WTC11 (cell line): ENCODE data around the gene AKAP6. TPM values are rescaled to one million over a fixed set of nuclear protein-coding genes. Genes with fewer than 3 reads are reported as not detected.

Source experiments
- ATAC-seq: fragments of 200-7000 bp; cut with Tn5 transposase; 2 replicates; pipeline ENCODE4 v1.10.0; 2021; ENCODE audit warnings: mild to moderate bottlenecking, moderate library complexity
- CTCF ChIA-PET: fragments of 300-600 bp; sonication (Branson Sonifier 250); formaldehyde crosslinking; loops from one replicate; lab custom pipeline; 2021; ENCODE audit warnings: antibody characterized with exemption; lab: Charles Lee
- POLR2A ChIA-PET: fragments of 350-600 bp; sonication (Branson Sonifier 250); formaldehyde crosslinking; loops from one replicate; lab custom pipeline; 2021; ENCODE audit warnings: antibody characterized with exemption; lab: Charles Lee
- DNase-seq: peaks from one replicate; pipeline ENCODE4 v3.0.0; 2021; ENCODE audit warnings: low spot score
- H3K27ac Mint-ChIP-seq: 2 replicates; pipeline ENCODE4 v1.8.0; 2021; ENCODE audit warnings: mixed read lengths
- H3K27me3 Mint-ChIP-seq: 2 replicates; pipeline ENCODE4 v1.8.0; 2021; ENCODE audit warnings: low read depth, mild to moderate bottlenecking, moderate library complexity, mixed read lengths
- H3K36me3 Mint-ChIP-seq: 2 replicates; pipeline ENCODE4 v1.8.0; 2021; ENCODE audit warnings: mixed read lengths
- H3K4me1 Mint-ChIP-seq: 2 replicates; pipeline ENCODE4 v1.8.0; 2022; ENCODE audit warnings: mixed read lengths
- H3K4me3 Mint-ChIP-seq: 2 replicates; pipeline ENCODE4 v1.8.0; 2021; ENCODE audit warnings: mild to moderate bottlenecking, moderate library complexity, mixed read lengths
- H3K9me3 Mint-ChIP-seq: 2 replicates; pipeline ENCODE4 v1.8.0; 2021; ENCODE audit warnings: mixed read lengths
- ATF3 ChIP-seq: sonication (generic); formaldehyde crosslinking; conservative IDR thresholded peaks from 2 replicates; pipeline ENCODE4 v1.8.1; 2022; ENCODE audit warnings: mild to moderate bottlenecking, missing genetic modification reagents
- ATF6 ChIP-seq: sonication (generic); formaldehyde crosslinking; IDR thresholded peaks from 2 replicates; pipeline ENCODE4 v1.8.1; 2023; ENCODE audit warnings: mild to moderate bottlenecking, missing genetic modification reagents
- GABPB1 ChIP-seq: sonication (generic); formaldehyde crosslinking; IDR thresholded peaks from 2 replicates; pipeline ENCODE4 v1.8.1; 2023; ENCODE audit warnings: mild to moderate bottlenecking, missing genetic modification reagents
- IRF1 ChIP-seq: sonication (generic); formaldehyde crosslinking; IDR thresholded peaks from 2 replicates; pipeline ENCODE4 v1.8.0; 2023; ENCODE audit warnings: missing genetic modification reagents
- JUN ChIP-seq: sonication (generic); formaldehyde crosslinking; IDR thresholded peaks from 2 replicates; pipeline ENCODE4 v1.8.0; 2023; ENCODE audit warnings: mild to moderate bottlenecking, missing genetic modification reagents
- MXD4 ChIP-seq: fragments of 250-450 bp; sonication (Bioruptor Pico); IDR thresholded peaks from 2 replicates; pipeline ENCODE4 v1.8.0; 2021; ENCODE audit warnings: mild to moderate bottlenecking, moderate library complexity, borderline replicate concordance
- NFYB ChIP-seq: sonication (generic); formaldehyde crosslinking; conservative IDR thresholded peaks from 2 replicates; pipeline ENCODE4 v1.8.0; 2022; ENCODE audit warnings: low read depth, missing genetic modification reagents
- OVOL2 ChIP-seq: fragments of 250-450 bp; sonication (Bioruptor Pico); IDR thresholded peaks from 2 replicates; pipeline ENCODE4 v1.9.0; 2021; ENCODE audit warnings: mild to moderate bottlenecking, borderline replicate concordance
- RELA ChIP-seq: sonication (generic); formaldehyde crosslinking; IDR thresholded peaks from 2 replicates; pipeline ENCODE4 v1.8.1; 2022; ENCODE audit warnings: missing genetic modification reagents, mild to moderate bottlenecking, borderline replicate concordance
- RORB ChIP-seq: fragments of 250-450 bp; sonication (Bioruptor Pico); IDR thresholded peaks from 2 replicates; pipeline ENCODE4 v1.9.0; 2021; ENCODE audit warnings: mild to moderate bottlenecking
- USF2 ChIP-seq: sonication (generic); formaldehyde crosslinking; IDR thresholded peaks from 2 replicates; pipeline ENCODE4 v1.8.1; 2023; ENCODE audit warnings: mild to moderate bottlenecking, missing genetic modification reagents, moderate library complexity
- ZNF121 ChIP-seq: sonication (generic); formaldehyde crosslinking; IDR thresholded peaks from 2 replicates; pipeline ENCODE4 v1.8.0; 2023; ENCODE audit warnings: missing genetic modification reagents
- ZNF219 ChIP-seq: sonication (generic); formaldehyde crosslinking; IDR thresholded peaks from 2 replicates; pipeline ENCODE4 v1.8.0; 2023; ENCODE audit warnings: missing genetic modification reagents, mild to moderate bottlenecking, borderline replicate concordance
- ZNF263 ChIP-seq: sonication (generic); formaldehyde crosslinking; IDR thresholded peaks from 2 replicates; pipeline ENCODE4 v1.8.1; 2022; ENCODE audit warnings: low read depth, mild to moderate bottlenecking, moderate library complexity, missing genetic modification reagents
- ZNF317 ChIP-seq: sonication (generic); formaldehyde crosslinking; IDR thresholded peaks from 2 replicates; pipeline ENCODE4 v1.8.1; 2023; ENCODE audit warnings: low read depth, mild to moderate bottlenecking, moderate library complexity, missing genetic modification reagents, borderline replicate concordance
- ZNF396 ChIP-seq: fragments of 250-450 bp; sonication (Bioruptor Pico); IDR thresholded peaks from 2 replicates; pipeline ENCODE4 v1.8.0; 2021; ENCODE audit warnings: mild to moderate bottlenecking, moderate library complexity, borderline replicate concordance
- ZSCAN18 ChIP-seq: fragments of 250-450 bp; sonication (Bioruptor Pico); IDR thresholded peaks from 2 replicates; pipeline ENCODE4 v2.1.2; 2022; ENCODE audit warnings: mild to moderate bottlenecking, moderate library complexity
- total RNA-seq: library from RNA; stranded (reverse); gene quantifications from 3 replicates; pipeline ENCODE4 v1.2.3, GENCODE V29; 2021
- TF ChIP-seq, protein P1 (sequence below): sonication (generic); formaldehyde crosslinking; IDR thresholded peaks from 2 replicates; pipeline ENCODE4 v1.8.1; 2022; ENCODE audit warnings: low read depth, missing genetic modification reagents, borderline replicate concordance
- TF ChIP-seq, protein P2 (sequence below): sonication (generic); formaldehyde crosslinking; IDR thresholded peaks from 2 replicates; pipeline ENCODE4 v1.8.1; 2022; ENCODE audit warnings: missing genetic modification reagents, borderline replicate concordance
- TF ChIP-seq, protein P3 (sequence below): fragments of 250-450 bp; sonication (Bioruptor Pico); IDR thresholded peaks from 2 replicates; pipeline ENCODE4 v1.9.0; 2021; ENCODE audit warnings: mild to moderate bottlenecking

Gene AKAP6
- total RNA-seq, 1 experiment from 2014 or later = 0.63 TPM

DNA sequence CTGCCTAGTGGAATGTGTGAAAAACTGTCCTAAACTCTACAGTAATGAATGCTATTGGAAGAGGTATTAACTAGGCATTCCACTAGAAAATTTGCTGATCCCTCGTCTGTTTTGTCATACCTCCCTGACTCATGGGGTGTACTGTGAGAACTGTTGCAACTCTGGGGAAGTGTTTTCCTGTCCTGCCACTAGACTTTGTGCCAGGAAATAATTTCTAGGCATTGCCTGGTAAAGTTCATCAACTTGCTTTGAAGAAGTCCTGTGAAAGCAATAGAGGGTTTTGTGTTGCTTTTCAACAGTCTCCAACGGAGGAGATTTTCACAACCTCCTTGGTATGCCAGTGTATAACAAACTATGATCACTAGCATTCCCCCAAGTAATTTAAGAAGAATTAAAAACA, 139.9 kb downstream of the AKAP6 start:
- POLR2A ChIA-PET = interaction anchor here (0.7 to 1.0 kb wide), 2 partner anchors 257 to 271 kb away, joined by 3 read pairs; no protein-coding TSS in a partner anchor
- Mint-ChIP-seq H3K27ac (no peak overlapping the region), H3K9me3 (peaks cover 11% of the 10 kb centered on the region), H3K36me3 (0 out of 2 replicates have a peak, but pooled peaks cover 2% of the 10 kb centered on the region), H3K4me3 (no peak overlapping the region), H3K27me3 (no peaks in the 10 kb centered on the region)
- no peak for DNase-seq
- ATAC-seq = no peak
- CTCF ChIA-PET = interaction anchor here (0.6 to 2.7 kb wide), 7 partner anchors 8 to 1057 kb away, joined by 3 to 18 read pairs (median 4); no protein-coding TSS in a partner anchor
- TF ChIP-seq, protein P1, sequence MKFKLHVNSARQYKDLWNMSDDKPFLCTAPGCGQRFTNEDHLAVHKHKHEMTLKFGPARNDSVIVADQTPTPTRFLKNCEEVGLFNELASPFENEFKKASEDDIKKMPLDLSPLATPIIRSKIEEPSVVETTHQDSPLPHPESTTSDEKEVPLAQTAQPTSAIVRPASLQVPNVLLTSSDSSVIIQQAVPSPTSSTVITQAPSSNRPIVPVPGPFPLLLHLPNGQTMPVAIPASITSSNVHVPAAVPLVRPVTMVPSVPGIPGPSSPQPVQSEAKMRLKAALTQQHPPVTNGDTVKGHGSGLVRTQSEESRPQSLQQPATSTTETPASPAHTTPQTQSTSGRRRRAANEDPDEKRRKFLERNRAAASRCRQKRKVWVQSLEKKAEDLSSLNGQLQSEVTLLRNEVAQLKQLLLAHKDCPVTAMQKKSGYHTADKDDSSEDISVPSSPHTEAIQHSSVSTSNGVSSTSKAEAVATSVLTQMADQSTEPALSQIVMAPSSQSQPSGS (CRISPR knock-in tag) = no peak
- TF ChIP-seq ZNF219 (CRISPR knock-in tag) (no peak), ZSCAN18 (CRISPR knock-in tag) (no peak), MXD4 (CRISPR knock-in tag) (no peak), ATF3 (CRISPR knock-in tag) (no peak), ZNF396 (CRISPR knock-in tag) (no peak), ZNF263 (CRISPR knock-in tag) (no peak), OVOL2 (CRISPR knock-in tag) (no peak), GABPB1 (CRISPR knock-in tag) (no peak), RELA (CRISPR knock-in tag) (no peak), ZNF317 (no peak), IRF1 (CRISPR knock-in tag) (no peak), ZNF121 (CRISPR knock-in tag) (no peak), RORB (CRISPR knock-in tag) (no peak), NFYB (CRISPR knock-in tag) (no peak), ATF6 (CRISPR knock-in tag) (no peak), JUN (no peak), USF2 (CRISPR knock-in tag) (no peak)
- TF ChIP-seq, protein P2, sequence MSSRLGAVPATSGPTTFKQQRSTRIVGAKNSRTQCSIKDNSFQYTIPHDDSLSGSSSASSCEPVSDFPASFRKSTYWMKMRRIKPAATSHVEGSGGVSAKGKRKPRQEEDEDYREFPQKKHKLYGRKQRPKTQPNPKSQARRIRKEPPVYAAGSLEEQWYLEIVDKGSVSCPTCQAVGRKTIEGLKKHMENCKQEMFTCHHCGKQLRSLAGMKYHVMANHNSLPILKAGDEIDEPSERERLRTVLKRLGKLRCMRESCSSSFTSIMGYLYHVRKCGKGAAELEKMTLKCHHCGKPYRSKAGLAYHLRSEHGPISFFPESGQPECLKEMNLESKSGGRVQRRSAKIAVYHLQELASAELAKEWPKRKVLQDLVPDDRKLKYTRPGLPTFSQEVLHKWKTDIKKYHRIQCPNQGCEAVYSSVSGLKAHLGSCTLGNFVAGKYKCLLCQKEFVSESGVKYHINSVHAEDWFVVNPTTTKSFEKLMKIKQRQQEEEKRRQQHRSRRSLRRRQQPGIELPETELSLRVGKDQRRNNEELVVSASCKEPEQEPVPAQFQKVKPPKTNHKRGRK (CRISPR knock-in tag) = no peak
- TF ChIP-seq, protein P3, sequence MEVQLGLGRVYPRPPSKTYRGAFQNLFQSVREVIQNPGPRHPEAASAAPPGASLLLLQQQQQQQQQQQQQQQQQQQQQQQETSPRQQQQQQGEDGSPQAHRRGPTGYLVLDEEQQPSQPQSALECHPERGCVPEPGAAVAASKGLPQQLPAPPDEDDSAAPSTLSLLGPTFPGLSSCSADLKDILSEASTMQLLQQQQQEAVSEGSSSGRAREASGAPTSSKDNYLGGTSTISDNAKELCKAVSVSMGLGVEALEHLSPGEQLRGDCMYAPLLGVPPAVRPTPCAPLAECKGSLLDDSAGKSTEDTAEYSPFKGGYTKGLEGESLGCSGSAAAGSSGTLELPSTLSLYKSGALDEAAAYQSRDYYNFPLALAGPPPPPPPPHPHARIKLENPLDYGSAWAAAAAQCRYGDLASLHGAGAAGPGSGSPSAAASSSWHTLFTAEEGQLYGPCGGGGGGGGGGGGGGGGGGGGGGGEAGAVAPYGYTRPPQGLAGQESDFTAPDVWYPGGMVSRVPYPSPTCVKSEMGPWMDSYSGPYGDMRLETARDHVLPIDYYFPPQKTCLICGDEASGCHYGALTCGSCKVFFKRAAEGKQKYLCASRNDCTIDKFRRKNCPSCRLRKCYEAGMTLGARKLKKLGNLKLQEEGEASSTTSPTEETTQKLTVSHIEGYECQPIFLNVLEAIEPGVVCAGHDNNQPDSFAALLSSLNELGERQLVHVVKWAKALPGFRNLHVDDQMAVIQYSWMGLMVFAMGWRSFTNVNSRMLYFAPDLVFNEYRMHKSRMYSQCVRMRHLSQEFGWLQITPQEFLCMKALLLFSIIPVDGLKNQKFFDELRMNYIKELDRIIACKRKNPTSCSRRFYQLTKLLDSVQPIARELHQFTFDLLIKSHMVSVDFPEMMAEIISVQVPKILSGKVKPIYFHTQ (CRISPR knock-in tag) = no peak
- TF ChIP-seq, all 79 proteins: peak for 0
- peaks cover 29% of the 10 kb centered on the region for H3K4me1 Mint-ChIP-seq
